Natural killer cell (primary cell): ENCODE data around the gene AUTS2. TPM values are rescaled to one million over a fixed set of nuclear protein-coding genes. Genes with fewer than 3 reads are reported as not detected.
A peak's percentile ranks its signal among the peaks of the same experiment; 100 is the strongest.

Experiments used
- ATAC-seq, 3 donors: fragments of 150-1000 bp in 2 of 3; fragments of 200-7000 bp in 1 of 3; cut with Tn5 transposase; 1 replicate in 1 of 3; 2 replicates in 2 of 3; pipeline ENCODE4 v1.10.0; 2021; ENCODE audit warnings: mild to moderate bottlenecking in 2 of 3, moderate library complexity in 2 of 3
- DNase-seq, 2 donors: peaks; one replicate each; pipeline versions ENCODE4 v3.0.0 to v3.0.0-alpha.2; 2013 to 2021; ENCODE audit warnings: mixed read lengths in 1 of 2
- H3K27ac ChIP-seq: one replicate; pipeline ENCODE4 v1.5.1; 2013; ENCODE audit warnings: mild to moderate bottlenecking, low read length
- H3K27me3 ChIP-seq: one replicate; pipeline ENCODE4 v1.6.1; 2013; ENCODE audit warnings: low read length; ENCODE audit not compliant: control insufficient read depth, insufficient read depth
- H3K36me3 ChIP-seq: one replicate; pipeline ENCODE4 v1.6.1; 2013; ENCODE audit warnings: low read length; ENCODE audit not compliant: control insufficient read depth, insufficient read depth
- H3K4me1 ChIP-seq: one replicate; pipeline ENCODE4 v1.6.1; 2013; ENCODE audit warnings: low read length; ENCODE audit not compliant: control insufficient read depth, insufficient read depth
- H3K4me3 ChIP-seq: one replicate; pipeline ENCODE4 v1.5.1; 2013; ENCODE audit warnings: low read length
- H3K9me3 ChIP-seq: one replicate; pipeline ENCODE4 v1.6.1; 2013; ENCODE audit warnings: low read length; ENCODE audit not compliant: control insufficient read depth, insufficient read depth
- H3K27ac Mint-ChIP-seq, 2 donors: one replicate each; pipeline ENCODE4 v1.8.0; 2022; ENCODE audit warnings: mild to moderate bottlenecking in 2 of 2, mixed read lengths in 2 of 2, moderate library complexity in 1 of 2
- H3K27me3 Mint-ChIP-seq, 2 donors: one replicate each; pipeline ENCODE4 v1.8.0; 2022; ENCODE audit warnings: low read depth in 2 of 2, mixed read lengths in 2 of 2
- H3K36me3 Mint-ChIP-seq: one replicate; pipeline ENCODE4 v1.8.0; 2022; ENCODE audit warnings: mixed read lengths
- H3K4me1 Mint-ChIP-seq, 2 donors: one replicate each; pipeline ENCODE4 v1.8.0; 2022; ENCODE audit warnings: mixed read lengths in 2 of 2
- H3K4me3 Mint-ChIP-seq: one replicate; pipeline ENCODE4 v1.8.0; 2022; ENCODE audit warnings: mild to moderate bottlenecking, moderate library complexity, mixed read lengths
- H3K9me3 Mint-ChIP-seq, 2 donors: one replicate each; pipeline ENCODE4 v1.8.0; 2022; ENCODE audit warnings: mixed read lengths in 2 of 2
- WGBS: methylation state at CpG from one replicate; pipeline ENCODE4 v1.1.7; 2013; ENCODE audit warnings: missing lambda C conversion rate; ENCODE audit not compliant: insufficient coverage; 5-methylcytosine and 5-hydroxymethylcytosine counted together
- intact Hi-C: fragments of 100-400 bp; cut with micrococcal nuclease; formaldehyde crosslinking; loops from one replicate; pipeline ENCODE4 v1.14.2; 2022
- total RNA-seq, 4 donors: library from RNA; stranded (reverse); fragments of 120-200 nt in 1 of 4; gene quantifications; one replicate each; pipeline versions ENCODE4 v1.2.3 to v1.2.4, GENCODE V29; 2013 to 2022
- TF ChIP-seq, protein P1 (sequence below): fragments of 200-600 bp; IDR thresholded peaks from one replicate; pipeline ENCODE4 v1.8.0; 2022; ENCODE audit warnings: antibody characterized with exemption

The AUTS2 gene
- total RNA-seq, 3 donors from 2014 or later (not counting 1 experiment from before 2014, with no cell fraction given) = 147 to 197 (median 155) TPM

DNA sequence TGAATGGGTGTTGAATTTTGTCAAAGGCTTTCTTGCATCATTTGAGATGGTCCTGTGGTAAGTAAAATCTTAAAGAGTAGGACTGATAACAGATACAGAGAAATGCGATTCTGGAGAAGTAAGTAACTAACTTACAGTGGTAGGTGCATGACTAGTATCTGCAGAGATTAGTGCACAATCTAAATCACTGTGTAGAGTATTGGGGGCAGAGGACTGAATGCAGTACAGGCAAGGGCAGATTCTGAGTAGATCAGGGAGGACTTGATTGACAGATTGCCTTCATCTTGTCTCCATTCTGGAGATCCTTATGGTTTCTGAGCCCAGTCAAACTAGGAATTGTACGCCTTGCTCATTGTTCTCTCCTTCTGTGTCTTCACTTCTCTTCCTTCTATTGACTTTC is 736.0 kb downstream of the AUTS2 start:
- peaks cover 32 to 39% of the 10 kb centered on the region in 2 donors for H3K4me1 Mint-ChIP-seq
- Histone ChIP-seq H3K9me3 (no peaks in the 10 kb centered on the region), H3K36me3 (no peaks in the 10 kb centered on the region), H3K4me3 (no peak overlapping the region), H3K4me1 (peaks cover 19% of the 10 kb centered on the region), H3K27me3 (no peaks in the 10 kb centered on the region), H3K27ac (no peak overlapping the region)
- H3K36me3 Mint-ChIP-seq = no peaks in the 10 kb centered on the region
- H3K27ac Mint-ChIP-seq = no peak overlapping the region
- intact Hi-C loops = no loop called here
- no peak for ATAC-seq
- no peaks in the 10 kb centered on the region for H3K9me3 Mint-ChIP-seq
- DNase-seq = no peak
- H3K27me3 Mint-ChIP-seq = peaks cover 13 to 26% of the 10 kb centered on the region in 2 donors
- peak overlapping the region; percentile 77 for H3K4me3 Mint-ChIP-seq
- TF ChIP-seq, protein P1, sequence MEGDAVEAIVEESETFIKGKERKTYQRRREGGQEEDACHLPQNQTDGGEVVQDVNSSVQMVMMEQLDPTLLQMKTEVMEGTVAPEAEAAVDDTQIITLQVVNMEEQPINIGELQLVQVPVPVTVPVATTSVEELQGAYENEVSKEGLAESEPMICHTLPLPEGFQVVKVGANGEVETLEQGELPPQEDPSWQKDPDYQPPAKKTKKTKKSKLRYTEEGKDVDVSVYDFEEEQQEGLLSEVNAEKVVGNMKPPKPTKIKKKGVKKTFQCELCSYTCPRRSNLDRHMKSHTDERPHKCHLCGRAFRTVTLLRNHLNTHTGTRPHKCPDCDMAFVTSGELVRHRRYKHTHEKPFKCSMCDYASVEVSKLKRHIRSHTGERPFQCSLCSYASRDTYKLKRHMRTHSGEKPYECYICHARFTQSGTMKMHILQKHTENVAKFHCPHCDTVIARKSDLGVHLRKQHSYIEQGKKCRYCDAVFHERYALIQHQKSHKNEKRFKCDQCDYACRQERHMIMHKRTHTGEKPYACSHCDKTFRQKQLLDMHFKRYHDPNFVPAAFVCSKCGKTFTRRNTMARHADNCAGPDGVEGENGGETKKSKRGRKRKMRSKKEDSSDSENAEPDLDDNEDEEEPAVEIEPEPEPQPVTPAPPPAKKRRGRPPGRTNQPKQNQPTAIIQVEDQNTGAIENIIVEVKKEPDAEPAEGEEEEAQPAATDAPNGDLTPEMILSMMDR = no peak
- 95% methylated on average over 2 of the region's 2 CpGs for WGBS

DNA sequence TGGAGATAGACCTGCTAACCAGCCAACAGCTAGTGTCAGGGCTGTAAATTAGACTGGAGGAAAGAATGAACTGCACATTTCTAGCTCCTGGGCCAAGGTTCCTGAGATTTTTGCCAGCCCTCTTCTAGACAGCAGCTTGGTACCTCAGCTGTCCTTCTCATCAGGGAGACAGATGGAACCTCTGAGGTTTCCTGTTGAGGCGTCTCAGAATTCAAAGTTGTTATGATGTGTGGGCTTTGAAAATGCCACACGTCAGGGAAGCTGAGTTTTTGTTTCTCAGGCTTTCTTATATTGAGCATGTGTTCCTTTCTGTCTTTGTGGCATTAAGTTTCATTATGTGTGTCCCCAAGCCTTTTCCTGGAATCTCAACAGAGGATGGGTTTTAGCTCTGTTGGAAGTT is 736.6 kb downstream of the AUTS2 start:
- no peaks in the 10 kb centered on the region for H3K36me3 ChIP-seq
- H3K9me3 ChIP-seq = no peaks in the 10 kb centered on the region
- 7% methylated on average over 2 of the region's 2 CpGs for whole genome bisulfite sequencing
- TF ChIP-seq, protein P1 = no peak
- peaks cover 32 to 39% of the 10 kb centered on the region in 2 donors for H3K4me1 Mint-ChIP-seq
- H3K27me3 ChIP-seq = no peaks in the 10 kb centered on the region
- no peaks in the 10 kb centered on the region for H3K36me3 Mint-ChIP-seq
- no peaks in the 10 kb centered on the region for H3K9me3 Mint-ChIP-seq
- no peak overlapping the region for H3K27ac ChIP-seq
- H3K4me1 ChIP-seq = peaks cover 19% of the 10 kb centered on the region
- no peak overlapping the region for H3K4me3 ChIP-seq
- intact Hi-C loops = no loop called here
- ATAC-seq = peak; percentile 29 to 79 (median 69)
- DNase-seq = peak in 1 of 2 donors; percentile 53
- peak overlapping the region; percentile 27 to 43 for H3K27ac Mint-ChIP-seq
- peak overlapping the region; percentile 77 for H3K4me3 Mint-ChIP-seq
- H3K27me3 Mint-ChIP-seq = peaks cover 13 to 31% of the 10 kb centered on the region in 2 donors

DNA sequence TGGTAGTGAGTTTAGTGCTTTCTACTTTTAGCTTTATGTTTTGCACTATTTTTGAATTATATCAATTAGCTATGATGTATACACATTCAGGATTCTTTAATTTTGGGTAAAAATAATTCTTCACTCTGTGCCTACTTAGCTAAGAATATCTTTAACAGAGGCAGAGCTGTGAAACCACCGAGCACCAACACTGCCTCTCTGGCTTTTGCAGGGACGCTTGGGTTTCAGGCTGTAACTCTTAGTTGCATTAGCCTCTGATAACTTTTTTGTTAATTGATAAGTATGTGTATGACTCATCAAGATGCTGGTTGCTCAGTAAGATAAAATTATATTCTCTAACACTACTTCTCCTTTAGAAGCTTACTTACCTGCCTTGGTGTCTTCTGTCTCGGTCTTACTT is 738.3 kb downstream of the AUTS2 start:
- H3K4me1 Mint-ChIP-seq = peaks cover 36 to 39% of the 10 kb centered on the region in 2 donors
- intact Hi-C loops = no loop called here
- Histone ChIP-seq H3K27ac (no peak overlapping the region), H3K27me3 (no peaks in the 10 kb centered on the region), H3K36me3 (no peaks in the 10 kb centered on the region), H3K4me1 (peaks cover 19% of the 10 kb centered on the region), H3K9me3 (no peaks in the 10 kb centered on the region), H3K4me3 (no peak overlapping the region)
- no peak overlapping the region for H3K27ac Mint-ChIP-seq
- peak; percentile 26 to 71 (median 43) for ATAC-seq
- 45% methylated on average over 2 of the region's 3 CpGs for WGBS
- no peak for DNase-seq
- TF ChIP-seq, protein P1 = no peak
- H3K36me3 Mint-ChIP-seq = no peaks in the 10 kb centered on the region
- H3K27me3 Mint-ChIP-seq = peaks cover 15 to 25% of the 10 kb centered on the region in 2 donors
- no peaks in the 10 kb centered on the region for H3K9me3 Mint-ChIP-seq
- peak overlapping the region; percentile 25 for H3K4me3 Mint-ChIP-seq

DNA sequence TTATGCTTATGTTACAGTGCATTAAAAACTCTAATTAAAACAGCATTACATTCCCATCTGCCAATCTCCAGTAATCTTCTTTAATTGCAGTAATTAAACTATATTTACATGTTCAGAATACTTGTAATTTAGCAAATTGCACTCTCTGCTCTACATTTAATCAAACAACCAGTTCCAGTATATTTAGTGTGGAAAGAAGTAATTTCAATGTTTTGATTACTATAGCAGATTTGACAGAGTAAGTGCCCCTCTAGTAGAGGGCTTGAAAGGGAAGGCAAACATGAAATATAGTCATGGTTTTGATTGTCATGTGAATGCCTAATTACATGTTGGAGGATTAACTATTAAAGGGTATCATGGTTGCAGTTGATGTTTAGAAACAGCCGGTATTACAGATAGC is 739.7 kb downstream of the AUTS2 start:
- Histone ChIP-seq H3K27me3 (no peaks in the 10 kb centered on the region), H3K4me1 (peaks cover 19% of the 10 kb centered on the region), H3K4me3 (no peak overlapping the region), H3K36me3 (no peaks in the 10 kb centered on the region), H3K27ac (no peak overlapping the region), H3K9me3 (no peaks in the 10 kb centered on the region)
- no peak for ATAC-seq
- intact Hi-C loops = no loop called here
- Mint-ChIP-seq H3K36me3 (no peaks in the 10 kb centered on the region), H3K27me3 (peaks cover 2 to 11% of the 10 kb centered on the region in 2 donors), H3K9me3 (no peaks in the 10 kb centered on the region), H3K4me1 (peaks cover 36 to 39% of the 10 kb centered on the region in 2 donors), H3K27ac (no peak overlapping the region), H3K4me3 (no peak overlapping the region)
- no peak for DNase-seq
- WGBS = 80% methylated on average over 1 of the region's 1 CpG
- TF ChIP-seq, protein P1 = no peak
